Upper lobe of left lung (tissue), 4 donors: ENCODE data around the gene IRF2BP1.

Experiments used
- EP300 ChIP-seq, 4 donors: sonication (generic); formaldehyde crosslinking; IDR thresholded peaks; one replicate each; pipeline ENCODE4 v1.5.1; 2017; ENCODE audit warnings: antibody characterized with exemption in 4 of 4, control low read depth in 2 of 4
- POLR2A ChIP-seq, 4 donors: fragments of 450-650 bp; IDR thresholded peaks; one replicate each; pipeline ENCODE4 v1.5.1; 2016 to 2017; ENCODE audit warnings: antibody characterized with exemption in 4 of 4, mild to moderate bottlenecking in 2 of 4
- POLR2AphosphoS5 ChIP-seq, 2 donors: sonication (generic); formaldehyde crosslinking; IDR thresholded peaks; one replicate each; pipeline ENCODE4 v1.5.1; 2017; ENCODE audit warnings: antibody characterized with exemption in 2 of 2
- TF ChIP-seq, protein P1 (sequence below), 6 experiments: fragments of 450-650 bp in 4 of 6; fragments of 200-600 bp in 2 of 6; sonication (generic) in 2 of 6; IDR thresholded peaks; one replicate each; pipeline ENCODE4 v1.5.1; 2016 to 2019; ENCODE audit warnings: antibody characterized with exemption in 6 of 6

DNA sequence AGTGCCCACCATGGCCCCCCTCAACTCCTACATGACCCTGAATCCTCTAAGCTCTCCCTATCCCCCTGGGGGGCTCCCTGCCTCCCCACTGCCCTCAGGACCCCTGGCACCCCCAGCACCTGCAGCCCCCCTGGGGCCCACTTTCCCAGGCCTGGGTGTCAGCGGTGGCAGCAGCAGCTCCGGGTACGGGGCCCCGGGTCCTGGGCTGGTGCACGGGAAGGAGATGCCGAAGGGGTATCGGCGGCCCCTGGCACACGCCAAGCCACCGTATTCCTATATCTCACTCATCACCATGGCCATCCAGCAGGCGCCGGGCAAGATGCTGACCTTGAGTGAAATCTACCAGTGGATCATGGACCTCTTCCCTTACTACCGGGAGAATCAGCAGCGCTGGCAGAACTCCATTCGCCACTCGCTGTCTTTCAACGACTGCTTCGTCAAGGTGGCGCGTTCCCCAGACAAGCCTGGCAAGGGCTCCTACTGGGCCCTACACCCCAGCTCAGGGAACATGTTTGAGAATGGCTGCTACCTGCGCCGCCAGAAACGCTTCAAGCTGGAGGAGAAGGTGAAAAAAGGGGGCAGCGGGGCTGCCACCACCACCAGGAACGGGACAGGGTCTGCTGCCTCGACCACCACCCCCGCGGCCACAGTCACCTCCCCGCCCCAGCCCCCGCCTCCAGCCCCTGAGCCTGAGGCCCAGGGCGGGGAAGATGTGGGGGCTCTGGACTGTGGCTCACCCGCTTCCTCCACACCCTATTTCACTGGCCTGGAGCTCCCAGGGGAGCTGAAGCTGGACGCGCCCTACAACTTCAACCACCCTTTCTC, 13.6 kb downstream of the IRF2BP1 start:
- TF ChIP-seq, protein P1, sequence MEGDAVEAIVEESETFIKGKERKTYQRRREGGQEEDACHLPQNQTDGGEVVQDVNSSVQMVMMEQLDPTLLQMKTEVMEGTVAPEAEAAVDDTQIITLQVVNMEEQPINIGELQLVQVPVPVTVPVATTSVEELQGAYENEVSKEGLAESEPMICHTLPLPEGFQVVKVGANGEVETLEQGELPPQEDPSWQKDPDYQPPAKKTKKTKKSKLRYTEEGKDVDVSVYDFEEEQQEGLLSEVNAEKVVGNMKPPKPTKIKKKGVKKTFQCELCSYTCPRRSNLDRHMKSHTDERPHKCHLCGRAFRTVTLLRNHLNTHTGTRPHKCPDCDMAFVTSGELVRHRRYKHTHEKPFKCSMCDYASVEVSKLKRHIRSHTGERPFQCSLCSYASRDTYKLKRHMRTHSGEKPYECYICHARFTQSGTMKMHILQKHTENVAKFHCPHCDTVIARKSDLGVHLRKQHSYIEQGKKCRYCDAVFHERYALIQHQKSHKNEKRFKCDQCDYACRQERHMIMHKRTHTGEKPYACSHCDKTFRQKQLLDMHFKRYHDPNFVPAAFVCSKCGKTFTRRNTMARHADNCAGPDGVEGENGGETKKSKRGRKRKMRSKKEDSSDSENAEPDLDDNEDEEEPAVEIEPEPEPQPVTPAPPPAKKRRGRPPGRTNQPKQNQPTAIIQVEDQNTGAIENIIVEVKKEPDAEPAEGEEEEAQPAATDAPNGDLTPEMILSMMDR (IDR thresholded peaks at IDR 0.05) = no peak
- TF ChIP-seq EP300 (IDR thresholded peaks at IDR 0.05) = no peak
- no peak for TF ChIP-seq POLR2AphosphoS5 (IDR thresholded peaks at IDR 0.05)
- TF ChIP-seq POLR2A (IDR thresholded peaks at IDR 0.05) = no peak
